T1000 (cell line): ENCODE measurements around the gene CYSTM1.

ENCODE experiments used
- DNase-seq: peaks from one replicate; lab custom pipeline; 2025; ENCODE audit warnings: mixed read lengths; lab: John Stamatoyannopoulos, UW

CYSTM1 gene

DNA sequence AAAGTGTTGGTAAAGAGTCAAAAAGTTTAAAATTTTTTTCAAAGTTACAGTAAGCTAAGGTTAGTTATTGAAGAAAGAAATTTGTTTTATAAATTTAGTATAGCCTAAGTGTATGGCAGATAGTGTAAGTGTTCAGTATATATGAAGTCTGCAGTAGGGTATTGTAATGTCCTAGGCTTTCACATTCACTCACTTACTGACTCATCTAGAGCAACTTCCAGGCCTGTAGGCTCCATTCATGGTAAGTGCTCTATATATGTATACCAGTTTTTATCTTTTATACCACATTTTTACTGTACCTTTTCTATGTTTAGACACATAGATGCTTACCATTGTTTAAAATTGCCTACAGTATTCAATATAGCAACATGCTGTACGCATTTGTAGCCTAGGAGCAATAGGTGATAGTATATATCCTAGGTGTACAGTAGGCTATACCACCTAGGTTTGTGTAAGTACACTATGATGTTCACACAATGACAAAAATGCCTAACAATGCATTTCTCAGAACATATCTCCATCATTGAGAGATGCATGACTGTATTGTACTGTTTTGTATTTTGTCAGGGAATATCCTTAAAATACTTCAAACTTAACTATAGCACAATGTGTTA is 38.5 kb downstream of the CYSTM1 start:
- no peak for DNase-seq

DNA sequence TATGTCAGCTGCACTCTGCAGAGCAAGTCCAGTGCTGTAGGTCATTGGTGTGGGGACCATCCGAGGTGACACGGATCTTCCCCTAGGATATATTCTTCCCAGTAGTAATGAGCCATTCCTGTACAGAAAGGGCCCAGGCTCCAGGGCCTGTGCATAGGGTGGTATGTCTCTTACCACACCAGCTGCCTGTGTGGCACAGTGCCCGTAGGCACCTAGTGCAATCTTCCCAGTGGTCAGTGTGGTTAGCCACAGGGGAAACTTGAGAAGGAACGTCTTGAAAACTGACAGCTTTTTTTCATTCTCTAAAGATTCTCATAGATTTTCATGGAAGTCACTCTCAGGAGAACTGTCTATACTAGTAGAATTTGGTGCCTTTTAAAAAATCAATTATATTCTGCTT is 39.8 kb downstream of the CYSTM1 start:
- no peak for DNase-seq

- no peak for DNase-seq
Measured at GRCh38 chr5:140215276-140215675, 40.3 kb downstream of the CYSTM1 start.

DNA sequence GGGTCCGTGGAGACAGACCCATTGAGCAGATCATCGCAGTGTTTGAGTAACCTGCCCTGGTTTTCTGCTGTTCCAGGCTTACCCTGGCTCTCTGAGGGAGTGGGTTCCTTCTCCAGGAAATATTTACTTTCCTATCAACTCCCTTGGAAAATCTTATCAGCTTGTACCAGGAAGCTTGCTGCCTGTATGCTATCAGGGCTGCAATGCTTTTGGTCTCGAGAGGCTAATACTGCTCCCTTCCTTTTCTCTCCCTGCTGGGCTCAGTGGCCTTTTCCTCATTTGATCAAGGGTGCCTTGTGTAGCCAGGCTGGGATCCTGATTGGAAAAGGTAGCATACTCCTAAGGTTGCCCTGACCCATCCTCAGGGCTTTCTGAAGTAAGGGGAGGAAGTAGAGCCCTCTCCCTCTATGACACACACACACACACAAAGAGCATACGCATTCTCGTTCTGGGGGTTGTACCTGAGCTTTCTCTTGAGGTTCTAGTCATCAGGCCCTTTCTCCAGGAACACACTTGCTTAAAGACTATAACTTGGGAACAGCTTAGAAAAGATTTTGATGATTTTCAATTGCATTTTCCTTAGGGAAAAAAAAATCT is 41.6 kb downstream of the CYSTM1 start:
- DNase-seq, result no peak

- no peak for DNase-seq
Measured at GRCh38 chr5:140217299-140218026, 42.5 kb downstream of the CYSTM1 start.

DNA sequence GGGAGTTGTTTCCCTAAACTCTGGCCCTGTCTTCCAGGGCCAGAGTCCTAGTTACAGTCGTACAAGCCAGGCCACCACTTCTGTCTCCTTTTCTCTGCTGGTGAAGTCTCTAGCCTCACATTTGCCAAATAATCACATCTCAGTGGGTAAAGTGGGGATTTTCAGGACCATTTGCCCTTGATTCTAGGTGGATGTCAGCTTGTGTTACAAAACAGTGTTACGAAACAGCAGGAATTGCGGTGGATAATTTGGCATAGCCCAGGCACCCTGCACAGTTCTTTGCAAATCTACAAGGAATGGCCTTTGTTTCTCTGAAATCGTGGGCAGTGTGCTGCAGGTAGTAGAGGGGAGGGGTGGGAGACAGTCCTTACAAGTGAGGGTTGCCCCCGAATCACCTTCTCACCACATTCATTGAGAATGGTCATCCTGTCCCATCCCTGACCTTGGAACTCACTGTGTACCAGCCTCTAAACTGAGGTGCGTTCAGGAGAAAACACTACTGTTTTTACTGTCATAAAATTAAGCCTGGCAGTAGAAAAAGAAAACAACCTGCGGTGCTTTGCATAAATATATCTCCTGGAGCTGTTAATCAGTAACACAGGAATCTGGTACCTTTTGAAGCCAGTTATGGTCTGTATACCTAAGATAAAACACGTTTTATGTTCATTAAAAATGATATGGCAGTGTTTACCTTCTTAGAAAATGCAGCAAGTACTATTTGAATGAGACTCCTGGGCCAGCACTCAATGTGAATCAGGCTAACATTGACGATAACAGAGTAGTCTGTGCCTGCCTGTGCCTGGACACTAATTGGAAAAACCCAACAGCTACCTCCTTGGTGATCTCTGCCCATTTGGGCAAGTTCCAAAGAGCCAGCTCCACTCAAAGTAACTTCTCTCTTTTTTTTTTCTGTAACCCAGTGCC is 44.3 kb downstream of the CYSTM1 start:
- no peak for DNase-seq

DNA sequence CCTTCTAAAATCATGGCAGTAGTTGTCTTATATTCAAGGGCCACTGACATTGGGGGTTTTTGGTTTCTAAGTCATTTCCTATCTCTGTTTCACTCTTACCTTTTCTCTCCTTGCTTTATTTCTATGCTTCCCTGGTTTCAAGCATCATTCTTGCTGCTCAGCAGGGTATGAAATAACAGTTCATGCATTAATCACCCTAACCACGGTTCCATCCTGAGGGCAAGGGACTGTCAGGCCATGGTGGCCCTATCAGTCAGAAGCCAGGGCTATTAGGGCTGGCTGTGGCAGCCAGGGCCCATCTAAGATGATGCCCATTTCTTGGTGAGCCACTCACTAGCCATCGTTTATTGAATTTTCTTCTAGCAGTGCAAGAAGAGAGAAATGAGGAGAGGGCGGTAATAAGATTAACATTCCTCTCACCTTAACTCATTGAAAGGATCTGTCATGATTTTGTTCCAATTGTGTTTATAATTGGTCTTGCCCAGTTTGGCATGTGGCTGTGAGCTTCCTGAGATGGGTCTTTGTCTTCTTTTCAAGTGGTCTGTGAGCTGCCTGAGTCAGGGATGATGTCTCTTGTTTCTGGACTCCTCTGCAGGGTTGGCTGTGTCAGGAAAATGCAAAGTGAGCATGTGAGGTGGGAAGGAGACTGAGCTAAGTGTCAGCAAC is 45.2 kb downstream of the CYSTM1 start:
- no peak for DNase-seq

DNA sequence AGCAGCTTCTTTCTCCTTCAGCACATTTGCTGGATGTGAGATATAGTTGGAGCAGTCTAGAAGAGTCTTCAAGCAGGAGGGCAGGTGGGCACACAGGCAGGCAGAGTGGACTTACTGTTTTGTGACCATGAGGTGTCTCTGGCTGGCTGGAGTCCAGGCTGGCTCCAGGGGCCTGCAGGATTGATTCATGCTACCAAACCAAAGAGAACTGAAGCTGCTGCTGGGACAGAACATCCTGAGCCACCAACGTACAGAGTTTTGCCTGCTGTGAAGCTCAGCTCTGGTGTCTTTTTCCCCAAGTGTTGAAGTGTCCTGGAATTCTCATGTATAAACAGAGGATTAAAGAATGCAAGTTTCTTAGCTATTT is 45.7 kb downstream of the CYSTM1 start:
- no peak for DNase-seq

DNA sequence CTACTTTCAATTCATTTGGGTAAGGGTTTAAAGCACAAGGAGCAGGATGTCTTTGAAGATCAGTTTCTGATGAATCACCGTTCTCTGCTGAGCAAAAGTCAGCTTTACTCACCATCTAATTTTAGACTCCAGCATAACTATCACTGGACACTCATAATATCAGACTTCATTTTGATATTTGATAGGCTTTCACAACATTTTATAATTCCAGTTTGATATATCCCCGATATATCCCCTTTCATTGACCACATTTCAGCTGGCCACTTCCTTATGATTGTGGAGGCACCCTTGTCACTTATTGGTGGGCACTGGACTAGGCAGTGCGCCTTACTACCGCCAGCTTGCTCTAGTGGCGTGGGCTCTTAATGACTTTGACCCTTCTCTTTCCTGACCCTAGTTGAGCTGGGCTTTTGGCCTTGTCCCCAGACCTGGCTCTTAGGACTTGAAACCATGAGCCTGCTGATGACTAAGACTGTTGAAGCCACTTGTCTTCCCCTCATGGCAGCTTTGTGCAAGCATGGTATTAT is 46.8 kb downstream of the CYSTM1 start:
- no peak for DNase-seq

- DNase-seq, result no peak
Measured at GRCh38 chr5:140222416-140222815, 47.4 kb downstream of the CYSTM1 start.

DNA sequence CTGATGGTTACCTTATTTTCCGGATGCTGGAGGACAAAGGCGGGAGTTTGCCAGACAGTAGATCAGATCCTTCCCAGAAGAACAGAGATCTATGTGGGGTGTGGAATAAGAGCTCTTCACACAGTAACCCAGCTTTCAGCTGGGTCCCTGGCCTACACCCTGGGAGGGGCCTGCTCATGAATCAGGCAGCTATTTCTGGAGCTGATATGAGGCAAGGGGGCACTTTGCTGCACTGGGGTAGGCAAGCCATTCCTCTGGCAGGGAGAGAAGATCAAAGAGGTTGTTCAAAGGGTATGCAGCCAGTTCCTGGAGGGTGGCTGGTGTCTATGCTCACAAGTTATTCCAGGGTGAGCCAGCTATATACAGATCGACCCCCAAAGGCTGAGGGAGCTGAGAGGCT is 48.6 kb downstream of the CYSTM1 start:
- no peak for DNase-seq

- no peak for DNase-seq
Measured at GRCh38 chr5:140224658-140225057, 49.7 kb downstream of the CYSTM1 start.

DNA sequence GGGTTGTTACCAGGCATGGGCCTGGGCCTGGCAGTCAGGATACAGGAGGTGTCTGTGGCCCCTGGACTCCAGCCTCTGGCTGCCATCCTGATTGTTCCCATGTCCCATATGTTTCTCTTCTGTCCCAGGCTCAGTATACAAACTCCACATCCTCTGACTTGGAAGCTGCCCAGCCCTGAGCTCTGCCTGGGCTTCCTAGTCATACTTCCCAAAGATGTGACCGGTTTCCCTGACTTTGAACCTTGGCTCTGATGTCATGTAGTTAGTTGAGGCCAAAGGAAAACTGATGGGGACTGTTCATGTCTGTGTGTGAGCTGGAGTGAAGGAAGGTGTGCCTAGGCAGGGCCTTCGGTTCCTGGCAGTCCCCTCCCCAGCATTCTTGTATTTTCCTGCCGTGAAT is 50.4 kb downstream of the CYSTM1 start:
- DNase-seq, result no peak

- no peak for DNase-seq
Measured at GRCh38 chr5:140227046-140227445, 52.1 kb downstream of the CYSTM1 start.

GRCh38 chr5:140228364-140228837 is 53.4 kb downstream of the CYSTM1 start:
- no peak for DNase-seq

DNA sequence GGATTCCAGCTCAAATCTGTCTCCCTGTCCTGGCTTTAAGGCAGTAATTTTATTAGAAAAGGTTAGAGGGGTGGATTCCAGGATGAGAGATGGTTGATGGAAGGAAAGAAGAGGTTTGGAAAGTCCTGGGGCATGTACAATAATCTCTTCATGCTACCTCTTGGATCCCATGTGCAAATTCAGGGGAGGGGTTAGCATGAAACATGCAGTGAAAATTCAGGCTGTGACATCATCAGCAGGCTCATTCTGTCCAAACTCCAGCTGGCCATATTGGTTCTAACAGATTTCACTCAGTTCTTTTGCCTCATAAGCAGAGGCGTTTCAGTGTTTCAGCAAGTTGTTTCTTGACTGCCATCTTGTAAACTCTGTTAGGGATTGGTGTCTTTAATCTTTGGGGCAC is 55.4 kb downstream of the CYSTM1 start:
- no peak for DNase-seq

DNA sequence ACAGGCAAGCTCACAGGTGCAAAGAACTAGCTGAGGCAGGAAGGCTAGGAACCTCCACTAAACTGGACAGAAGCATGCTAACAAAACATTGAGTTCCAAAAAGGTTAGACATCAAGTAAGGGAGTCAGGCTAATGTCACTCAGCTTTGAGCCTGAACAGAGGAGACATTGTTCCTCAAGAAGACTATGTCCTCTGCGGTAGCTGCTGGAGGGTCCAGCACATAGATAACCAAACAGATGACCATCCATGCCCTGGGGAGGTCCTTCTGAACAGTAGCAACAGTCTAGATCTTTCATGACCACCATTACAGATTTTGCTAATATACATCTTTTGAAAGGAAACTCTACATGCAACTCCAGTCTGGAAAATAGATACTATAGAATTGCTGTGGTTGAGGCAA is 57.7 kb downstream of the CYSTM1 start:
- no peak for DNase-seq

- DNase-seq, result no peak
Measured at GRCh38 chr5:140234377-140234989, 59.5 kb downstream of the CYSTM1 start.

GRCh38 chr5:140235791-140236551 is 61.0 kb downstream of the CYSTM1 start:
- no peak for DNase-seq

DNA sequence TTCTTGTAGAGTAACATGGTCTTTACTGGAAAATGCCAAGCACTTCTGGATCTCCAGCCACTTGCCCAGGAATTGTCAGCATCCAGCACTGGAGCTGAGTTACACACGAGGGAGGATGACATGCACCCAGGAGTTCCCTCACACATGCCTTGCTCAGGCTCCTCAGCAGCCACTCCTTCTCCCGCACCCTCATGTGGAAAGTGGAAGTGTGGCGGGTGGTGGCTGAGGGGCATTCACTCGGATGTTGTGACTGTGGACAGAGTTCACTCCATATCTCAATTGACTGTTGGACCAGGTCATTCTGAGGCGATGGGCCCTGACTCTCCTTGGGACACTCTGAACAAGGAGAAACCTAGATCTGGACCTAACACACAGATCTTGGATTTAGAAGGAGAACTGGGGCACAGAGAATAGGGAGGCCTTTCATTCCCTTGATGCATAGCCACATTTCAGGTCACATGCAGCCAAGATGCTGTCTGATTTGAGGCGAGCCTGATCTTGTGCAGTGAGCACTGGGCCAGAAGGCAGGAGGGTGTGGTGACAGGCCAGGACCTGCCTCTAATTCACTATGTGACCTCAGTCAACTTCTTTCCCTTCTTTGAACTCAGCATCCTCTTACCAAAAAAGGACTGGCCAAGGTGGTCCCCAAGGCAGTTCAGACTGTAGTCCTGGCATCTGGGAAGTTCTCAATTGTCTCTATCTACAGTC is 62.1 kb downstream of the CYSTM1 start:
- DNase-seq, result no peak
